ENCODE data around the gene RUNX2.

Gene RUNX2

DNA sequence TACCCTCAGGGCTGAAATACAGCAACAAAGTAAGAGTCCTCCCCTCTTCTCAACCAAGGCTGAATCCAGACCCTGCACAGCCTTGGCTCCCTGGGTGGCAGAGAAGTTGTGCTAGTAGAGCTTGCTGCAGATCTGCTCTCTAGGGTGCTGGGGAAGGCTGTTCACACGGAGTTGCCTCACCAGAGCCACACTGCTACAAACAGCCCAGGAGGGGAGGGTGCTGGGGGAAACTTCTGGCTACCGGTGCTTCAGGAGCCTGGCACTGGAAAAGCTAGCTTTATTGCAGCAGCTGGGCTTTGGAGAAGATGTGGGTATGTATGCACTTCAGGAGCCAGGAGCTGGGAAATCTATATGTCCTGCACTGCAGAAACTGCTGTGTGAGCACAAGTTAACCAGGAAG is 87.2 kb downstream of the RUNX2 start:
- DNase-seq (ENCODE audit: low spot score), result no peak

GRCh38 chr6:45415788-45416518 is 87.8 kb downstream of the RUNX2 start:
- DNase-seq (ENCODE audit: low spot score), result no peak

DNA sequence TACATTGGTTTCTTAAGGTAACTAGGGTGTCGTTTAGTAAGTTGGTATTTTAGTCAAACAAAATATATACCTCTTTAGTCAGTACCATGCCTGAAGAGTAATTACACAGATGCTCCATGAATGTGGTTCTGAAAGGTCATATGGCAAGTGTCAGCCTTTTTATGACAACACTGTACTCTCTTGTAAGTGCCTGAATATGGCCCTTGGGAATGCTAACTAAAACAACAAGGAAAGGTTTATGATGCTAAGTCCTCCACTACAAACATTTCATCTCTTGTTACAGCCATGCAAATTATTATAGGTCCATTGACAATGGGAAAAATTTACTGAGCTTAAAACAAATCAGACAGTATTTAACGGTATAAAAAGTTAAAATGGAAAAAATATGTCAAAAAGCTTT is 88.6 kb downstream of the RUNX2 start:
- no peak for DNase-seq (ENCODE audit: low spot score)

GRCh38 chr6:45417436-45417835 is 89.3 kb downstream of the RUNX2 start:
- no peak for DNase-seq (ENCODE audit: low spot score)

DNA sequence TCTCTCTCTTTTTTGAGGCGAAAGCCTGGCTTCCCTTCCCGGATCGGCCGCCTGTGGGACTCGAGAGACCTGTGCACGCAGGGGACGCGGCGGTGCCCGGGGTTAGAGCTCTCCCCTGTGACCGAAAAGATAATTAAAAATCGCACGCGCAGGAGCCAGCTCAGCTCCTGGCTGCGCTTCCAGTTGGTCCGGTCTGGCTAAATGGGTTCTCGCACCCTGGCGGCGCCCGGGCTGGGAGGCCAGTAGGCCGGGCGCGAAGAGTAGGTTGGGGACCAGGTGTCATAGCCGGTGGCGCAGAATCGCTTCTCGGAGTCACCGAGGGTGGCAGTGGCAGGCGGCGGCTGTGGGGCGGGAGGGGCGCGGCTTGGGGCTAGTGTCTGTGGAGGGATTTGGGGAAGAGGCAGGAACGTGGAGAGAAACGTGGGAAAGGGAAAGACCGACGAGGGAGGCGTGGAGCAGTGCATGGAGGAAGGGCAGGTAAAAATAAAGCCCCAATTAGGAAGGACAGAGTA is 91.5 kb downstream of the RUNX2 start:
- peak; percentile 63 for DNase-seq (ENCODE audit: low spot score)

DNA sequence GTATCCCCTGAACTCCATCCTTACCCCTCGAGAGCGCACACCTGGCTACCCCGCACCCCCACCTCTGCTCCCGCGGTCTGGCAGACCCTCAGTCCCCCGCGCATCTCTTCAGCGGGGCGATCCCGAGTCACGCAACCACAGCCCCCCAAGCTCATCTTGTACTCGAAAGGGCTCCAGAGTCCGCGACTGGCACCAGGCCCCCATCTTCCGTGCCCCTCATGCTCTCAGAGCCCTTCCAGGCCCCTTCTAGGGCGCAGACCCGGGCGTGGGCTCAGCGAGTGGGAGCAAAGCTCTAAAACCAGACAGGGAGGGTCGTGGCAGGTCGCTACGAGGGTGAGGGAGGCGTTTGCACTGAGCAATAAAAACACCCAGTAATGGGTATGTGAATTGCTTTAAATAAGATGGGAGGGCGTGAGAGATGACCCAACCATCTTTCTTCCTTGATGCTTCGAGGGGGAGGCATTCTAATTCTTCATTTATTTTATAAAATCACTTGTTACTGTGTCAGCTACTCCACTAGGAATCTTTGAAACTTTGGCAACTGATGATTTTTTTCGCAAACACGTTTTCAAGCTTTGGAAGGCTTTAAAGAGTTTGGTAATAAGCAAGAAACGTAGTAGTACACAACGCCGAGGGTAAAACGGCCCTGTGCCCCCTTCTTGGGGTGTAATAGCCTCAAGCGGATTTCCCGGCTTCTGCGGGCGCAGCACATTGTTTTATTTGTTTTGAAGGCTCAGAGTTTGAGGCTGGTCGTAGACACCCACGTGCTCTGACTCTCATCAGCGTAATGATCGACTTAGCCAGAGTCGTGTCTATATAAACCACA is 92.2 kb downstream of the RUNX2 start:
- DNase-seq (ENCODE audit: low spot score), result peak; percentile 27

DNA sequence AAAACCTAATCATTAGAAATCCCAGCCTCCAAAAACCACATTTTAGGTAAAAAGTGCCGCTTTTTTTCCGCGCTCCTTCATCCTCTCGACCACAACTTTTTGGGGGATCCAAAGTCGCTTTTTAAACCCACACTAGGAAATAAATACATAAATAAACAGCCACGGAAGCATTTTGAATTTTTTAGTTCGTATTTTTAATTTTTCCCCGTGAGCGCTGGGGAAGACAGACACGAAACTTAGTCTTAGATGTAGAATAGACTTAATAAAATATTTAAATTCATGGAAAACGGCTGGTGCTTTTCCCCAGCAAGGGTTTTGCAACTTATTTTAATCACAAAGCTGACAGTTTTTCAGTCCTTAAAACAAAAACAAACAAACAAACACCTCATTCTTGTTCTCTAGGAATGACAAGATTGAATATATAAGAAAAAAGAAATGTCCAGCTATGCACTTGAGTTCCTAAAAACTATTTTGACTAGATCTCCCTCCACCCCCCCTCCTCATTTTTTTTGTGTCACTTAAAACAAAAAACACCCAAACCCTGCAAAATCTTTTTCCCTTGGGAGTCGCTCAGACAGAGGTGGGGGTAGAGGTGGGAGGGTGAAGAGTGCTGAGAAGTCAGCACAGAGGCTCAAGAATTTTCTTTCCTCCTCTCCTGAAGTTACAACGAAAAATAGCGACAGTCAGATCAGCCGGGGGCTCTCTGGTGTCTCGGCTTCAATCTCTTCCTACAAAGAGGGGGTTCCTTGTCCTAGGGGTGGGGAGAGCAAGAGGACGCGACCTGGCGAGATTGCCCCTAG is 93.0 kb downstream of the RUNX2 start:
- no peak for DNase-seq (ENCODE audit: low spot score)

- DNase-seq (ENCODE audit: low spot score), result peak; percentile 77
Observed at GRCh38 chr6:45421709-45422502, 93.8 kb downstream of the RUNX2 start.

DNA sequence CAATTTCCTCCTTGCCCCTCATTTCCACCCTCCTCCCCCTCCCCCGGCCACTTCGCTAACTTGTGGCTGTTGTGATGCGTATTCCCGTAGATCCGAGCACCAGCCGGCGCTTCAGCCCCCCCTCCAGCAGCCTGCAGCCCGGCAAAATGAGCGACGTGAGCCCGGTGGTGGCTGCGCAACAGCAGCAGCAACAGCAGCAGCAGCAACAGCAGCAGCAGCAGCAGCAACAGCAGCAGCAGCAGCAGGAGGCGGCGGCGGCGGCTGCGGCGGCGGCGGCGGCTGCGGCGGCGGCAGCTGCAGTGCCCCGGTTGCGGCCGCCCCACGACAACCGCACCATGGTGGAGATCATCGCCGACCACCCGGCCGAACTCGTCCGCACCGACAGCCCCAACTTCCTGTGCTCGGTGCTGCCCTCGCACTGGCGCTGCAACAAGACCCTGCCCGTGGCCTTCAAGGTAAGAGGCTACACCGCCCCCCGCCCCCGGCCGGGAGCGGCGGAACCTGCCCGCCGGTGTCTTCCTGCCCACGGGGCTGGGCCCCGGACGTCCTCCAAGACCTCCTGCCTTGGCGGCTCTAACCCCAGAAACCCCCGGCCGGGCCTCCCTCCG is 94.5 kb downstream of the RUNX2 start:
- peak; percentile 31 for DNase-seq (ENCODE audit: low spot score)

GRCh38 chr6:45423111-45423823 is 95.1 kb downstream of the RUNX2 start:
- peak; percentile 15 for DNase-seq (ENCODE audit: low spot score)

GRCh38 chr6:45423824-45424450 is 95.8 kb downstream of the RUNX2 start:
- no peak for DNase-seq (ENCODE audit: low spot score)

- no peak for DNase-seq (ENCODE audit: low spot score)
Observed at GRCh38 chr6:45424451-45424861, 96.3 kb downstream of the RUNX2 start.

DNA sequence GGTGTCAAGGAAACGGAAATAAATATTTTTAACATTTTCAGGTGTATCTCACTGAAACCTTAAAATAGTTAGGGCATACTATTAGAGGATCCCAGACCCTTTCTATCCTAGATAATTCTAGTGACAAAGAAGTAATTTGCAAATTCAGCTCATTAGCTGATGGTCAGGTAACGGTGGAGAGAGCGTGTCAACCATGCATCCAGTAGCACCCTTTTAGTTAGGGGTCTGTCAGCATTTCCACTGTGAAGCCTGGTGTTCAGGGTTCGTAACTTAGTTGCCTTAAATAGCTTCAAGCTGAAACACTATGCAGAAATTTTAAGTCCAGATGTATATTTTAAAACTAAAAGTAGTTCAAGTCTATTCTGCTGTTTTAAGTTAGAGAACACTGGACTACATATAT is 98.1 kb downstream of the RUNX2 start:
- no peak for DNase-seq (ENCODE audit: low spot score)

- no peak for DNase-seq (ENCODE audit: low spot score)
Observed at GRCh38 chr6:45427726-45428125, 99.6 kb downstream of the RUNX2 start.

DNA sequence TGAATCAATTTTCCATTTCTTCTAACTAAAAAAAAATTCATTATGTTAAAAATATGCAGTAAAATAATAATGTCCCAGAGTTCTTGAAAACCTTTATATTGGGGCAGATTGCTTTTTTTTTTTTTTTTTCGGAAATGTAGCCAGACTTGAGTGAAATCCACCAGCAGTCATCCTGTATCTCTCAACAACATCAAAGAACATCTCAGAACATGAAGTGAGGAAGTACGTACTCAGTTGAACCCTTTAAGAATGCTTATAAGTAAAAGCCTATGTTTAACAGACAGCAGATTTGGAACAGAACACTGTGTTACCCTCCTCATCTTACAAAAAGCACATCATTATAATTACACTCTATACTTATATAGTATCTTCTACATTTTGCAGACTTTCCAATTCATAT is 100.6 kb downstream of the RUNX2 start:
- DNase-seq (ENCODE audit: low spot score), result no peak

DNA sequence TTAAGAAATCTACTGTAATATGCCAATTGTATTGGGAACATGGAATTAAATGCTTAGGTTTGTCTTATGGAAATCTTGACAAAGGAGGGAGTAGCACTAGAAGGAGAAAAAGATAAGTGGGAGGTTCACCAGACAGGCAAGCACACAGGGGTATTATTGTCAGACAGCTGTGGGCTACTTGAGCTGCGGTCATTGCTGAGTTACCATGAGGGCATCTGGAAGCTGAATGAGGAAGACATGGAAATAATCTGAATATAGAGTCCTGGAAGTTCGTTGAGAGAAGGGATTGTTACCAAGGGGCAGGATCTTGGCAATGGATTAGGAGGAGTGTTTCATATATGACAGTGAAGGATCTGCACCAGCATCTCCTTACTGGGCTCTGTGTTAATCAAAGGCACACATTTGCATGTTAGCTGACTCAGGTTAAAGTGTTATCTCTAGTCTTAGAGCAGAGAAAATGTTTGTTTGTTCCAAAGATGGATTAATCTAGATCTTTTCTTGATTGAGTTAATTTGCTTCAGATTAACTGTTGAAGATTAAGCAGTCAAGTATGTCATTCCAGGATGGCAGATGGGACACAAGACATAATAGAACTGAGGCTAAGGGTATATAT is 102.6 kb downstream of the RUNX2 start:
- DNase-seq (ENCODE audit: low spot score), result no peak

DNA sequence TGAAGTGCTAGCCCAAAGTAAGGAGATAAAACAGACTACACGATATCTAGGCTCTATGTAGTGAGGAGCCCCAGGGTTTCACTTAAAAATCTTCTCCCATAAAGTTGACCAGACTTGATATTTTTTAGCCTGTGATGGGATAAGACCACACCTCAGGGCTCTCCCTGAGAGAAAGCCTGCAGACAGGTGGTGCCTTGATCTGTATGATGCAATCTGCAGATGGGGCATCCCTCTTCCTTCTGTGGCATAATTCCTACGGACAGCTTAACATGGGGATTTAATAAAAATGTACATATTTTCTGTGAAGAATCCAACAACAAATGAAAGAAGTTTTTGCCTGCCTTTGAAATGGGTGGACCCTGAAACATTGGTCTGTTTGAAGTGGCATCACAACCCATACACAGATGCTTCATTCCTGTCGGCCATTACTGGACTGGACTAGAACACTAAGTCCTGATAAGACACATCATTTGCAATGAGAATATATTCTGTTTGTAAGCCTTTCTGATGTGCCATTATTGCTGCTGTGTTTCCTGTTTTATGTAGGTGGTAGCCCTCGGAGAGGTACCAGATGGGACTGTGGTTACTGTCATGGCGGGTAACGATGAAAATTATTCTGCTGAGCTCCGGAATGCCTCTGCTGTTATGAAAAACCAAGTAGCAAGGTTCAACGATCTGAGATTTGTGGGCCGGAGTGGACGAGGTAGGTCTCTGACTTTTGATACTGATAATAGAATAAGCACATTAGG is 103.4 kb downstream of the RUNX2 start:
- no peak for DNase-seq (ENCODE audit: low spot score)

DNA sequence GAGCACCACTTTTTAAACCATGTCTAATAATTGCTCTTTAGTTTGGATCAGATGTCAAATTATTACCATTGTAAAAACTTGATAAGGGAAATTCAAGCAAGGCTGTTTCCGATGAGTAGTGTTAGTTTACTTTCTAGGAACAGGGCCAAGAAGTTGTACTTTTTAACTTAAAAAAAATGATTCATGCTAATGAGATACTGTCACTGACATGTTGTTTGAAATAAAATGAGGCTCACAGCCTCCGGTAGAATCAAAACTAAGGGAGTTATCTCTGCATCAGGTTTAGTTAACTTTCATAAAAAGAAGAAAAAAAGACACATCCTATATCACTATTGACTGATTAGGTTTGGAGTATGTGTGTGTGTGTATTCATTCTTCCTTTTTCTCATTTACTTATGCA is 104.8 kb downstream of the RUNX2 start:
- DNase-seq (ENCODE audit: low spot score), result no peak

Data from Ammon's horn (tissue), 1 donor.